Keratinocyte (primary cell): ENCODE data around the gene ZBTB18.

Source experiments
- EZH2 ChIP-seq: IDR thresholded peaks from one replicate; pipeline ENCODE4 v1.6.1; 2012; ENCODE audit warnings: inconsistent platforms, mild to moderate bottlenecking, low read length, moderate library complexity
- TF ChIP-seq, protein P1 (sequence below), 3 experiments: IDR thresholded peaks in 1 of 3; conservative IDR thresholded peaks in 1 of 3; optimal IDR thresholded peaks in 1 of 3; 2 replicates in 2 of 3; 3 replicates in 1 of 3; pipeline versions ENCODE3 to v1.5.1; 2011; ENCODE audit warnings: low read length in 3 of 3, mild to moderate bottlenecking in 3 of 3, moderate library complexity in 2 of 3, control low read depth in 1 of 3, inconsistent platforms in 1 of 3; ENCODE audit not compliant: insufficient read depth in 2 of 3; ENCODE audit errors: extremely low read depth in 1 of 3

DNA sequence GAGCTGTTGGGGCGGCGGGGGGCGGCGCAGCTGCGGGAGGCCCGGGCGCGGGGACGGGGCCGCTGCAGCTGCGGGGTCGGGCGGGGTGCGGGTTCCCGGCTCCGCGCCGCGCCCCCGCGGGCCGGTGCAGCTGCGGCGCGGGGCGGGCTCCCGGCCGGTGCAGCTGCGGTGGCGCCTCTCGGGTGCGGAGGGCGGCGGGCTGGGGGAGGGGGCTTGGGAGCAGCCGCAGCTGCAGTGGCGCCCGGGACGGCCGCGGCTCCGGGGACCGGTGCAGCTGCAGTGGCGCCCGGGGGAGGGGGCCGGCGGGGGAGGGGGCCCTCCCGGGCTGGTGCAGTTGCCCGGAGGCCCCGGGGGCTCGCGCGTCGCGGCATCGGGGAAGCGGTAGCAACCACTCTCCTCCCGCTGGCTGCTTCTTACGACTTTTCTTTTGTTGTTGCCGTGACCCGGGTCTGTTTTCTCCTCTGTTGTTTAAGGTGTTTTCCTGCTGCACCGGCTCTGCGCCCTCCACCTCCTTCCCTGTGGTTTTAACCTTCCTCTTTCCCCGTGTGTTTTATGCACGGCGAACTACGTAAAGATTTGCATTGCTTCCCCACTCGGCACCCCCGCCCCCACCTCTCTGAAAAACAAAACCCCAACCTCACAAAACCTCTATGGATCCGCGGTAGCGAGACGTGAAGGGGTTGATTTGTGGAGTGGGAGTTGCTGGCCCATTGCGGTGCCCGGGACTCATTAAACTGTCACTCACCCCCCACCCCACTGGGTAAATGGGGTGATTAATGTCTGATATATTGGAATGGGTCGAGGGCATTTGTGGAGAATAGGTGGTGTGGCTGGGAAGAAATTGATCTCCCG is 1.7 kb upstream of the ZBTB18 start:
- TF ChIP-seq, protein P1, sequence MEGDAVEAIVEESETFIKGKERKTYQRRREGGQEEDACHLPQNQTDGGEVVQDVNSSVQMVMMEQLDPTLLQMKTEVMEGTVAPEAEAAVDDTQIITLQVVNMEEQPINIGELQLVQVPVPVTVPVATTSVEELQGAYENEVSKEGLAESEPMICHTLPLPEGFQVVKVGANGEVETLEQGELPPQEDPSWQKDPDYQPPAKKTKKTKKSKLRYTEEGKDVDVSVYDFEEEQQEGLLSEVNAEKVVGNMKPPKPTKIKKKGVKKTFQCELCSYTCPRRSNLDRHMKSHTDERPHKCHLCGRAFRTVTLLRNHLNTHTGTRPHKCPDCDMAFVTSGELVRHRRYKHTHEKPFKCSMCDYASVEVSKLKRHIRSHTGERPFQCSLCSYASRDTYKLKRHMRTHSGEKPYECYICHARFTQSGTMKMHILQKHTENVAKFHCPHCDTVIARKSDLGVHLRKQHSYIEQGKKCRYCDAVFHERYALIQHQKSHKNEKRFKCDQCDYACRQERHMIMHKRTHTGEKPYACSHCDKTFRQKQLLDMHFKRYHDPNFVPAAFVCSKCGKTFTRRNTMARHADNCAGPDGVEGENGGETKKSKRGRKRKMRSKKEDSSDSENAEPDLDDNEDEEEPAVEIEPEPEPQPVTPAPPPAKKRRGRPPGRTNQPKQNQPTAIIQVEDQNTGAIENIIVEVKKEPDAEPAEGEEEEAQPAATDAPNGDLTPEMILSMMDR (optimal IDR thresholded peaks at IDR 0.05 in 1 of 3, IDR thresholded peaks at IDR 0.05 in 1 of 3, conservative IDR thresholded peaks at IDR 0.05 in 1 of 3; ENCODE audit: extremely low read depth in 1 of 3, insufficient read depth in 2 of 3, low read length in 3 of 3) = no peak
- no peak for TF ChIP-seq EZH2
